IPS-18c (cell line): ENCODE measurements around the gene FZR1.
A peak's percentile ranks its signal among the peaks of the same experiment; 100 is the strongest.

Experiments
- H3K4me3 ChIP-seq: 2 replicates; pipeline ENCODE4 v1.7.0; 2013; ENCODE audit warnings: low read depth, mild to moderate bottlenecking, low read length, moderate library complexity; ENCODE audit not compliant: insufficient read depth
- H3K9me3 ChIP-seq: one replicate; pipeline ENCODE4 v1.6.1; 2013; ENCODE audit warnings: mild to moderate bottlenecking, low read length, moderate library complexity; ENCODE audit not compliant: control insufficient read depth, insufficient read depth

The FZR1 gene

DNA sequence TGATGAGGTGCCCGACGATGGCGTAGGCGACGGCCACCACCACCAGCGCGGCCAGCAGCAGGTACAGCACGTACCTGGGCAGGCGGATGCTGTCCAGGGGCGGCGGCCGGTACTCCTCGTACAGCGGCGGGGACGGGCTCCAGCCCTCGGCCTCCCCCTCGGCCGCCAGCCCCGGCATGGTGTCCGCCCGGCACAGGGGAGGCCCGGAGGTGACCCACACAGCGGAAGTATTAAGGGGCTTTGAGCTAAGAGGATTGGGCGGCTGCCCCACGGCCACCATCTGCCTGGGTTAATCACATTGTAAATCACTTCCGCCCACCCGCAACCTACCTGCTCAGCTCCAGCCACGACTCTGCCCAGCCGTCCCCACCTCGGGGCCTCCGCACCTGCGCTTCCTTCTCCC, 22.9 kb upstream of the FZR1 start, which contains the start of gene SMIM44:
TSS of gene SMIM44 (minus strand) at position 216 of the 403 bp plus-strand sequence. CDS start at position 178, 38 bp downstream.
- Histone ChIP-seq H3K9me3 (no peaks in the 10 kb centered on the region), H3K4me3 (no peak within 1 kb of the TSS)

GRCh38 chr19:3491396-3492119, 14.6 kb upstream of the FZR1 start:
- no peak overlapping the region for H3K4me3 ChIP-seq
- H3K9me3 ChIP-seq = no peaks in the 10 kb centered on the region

DNA sequence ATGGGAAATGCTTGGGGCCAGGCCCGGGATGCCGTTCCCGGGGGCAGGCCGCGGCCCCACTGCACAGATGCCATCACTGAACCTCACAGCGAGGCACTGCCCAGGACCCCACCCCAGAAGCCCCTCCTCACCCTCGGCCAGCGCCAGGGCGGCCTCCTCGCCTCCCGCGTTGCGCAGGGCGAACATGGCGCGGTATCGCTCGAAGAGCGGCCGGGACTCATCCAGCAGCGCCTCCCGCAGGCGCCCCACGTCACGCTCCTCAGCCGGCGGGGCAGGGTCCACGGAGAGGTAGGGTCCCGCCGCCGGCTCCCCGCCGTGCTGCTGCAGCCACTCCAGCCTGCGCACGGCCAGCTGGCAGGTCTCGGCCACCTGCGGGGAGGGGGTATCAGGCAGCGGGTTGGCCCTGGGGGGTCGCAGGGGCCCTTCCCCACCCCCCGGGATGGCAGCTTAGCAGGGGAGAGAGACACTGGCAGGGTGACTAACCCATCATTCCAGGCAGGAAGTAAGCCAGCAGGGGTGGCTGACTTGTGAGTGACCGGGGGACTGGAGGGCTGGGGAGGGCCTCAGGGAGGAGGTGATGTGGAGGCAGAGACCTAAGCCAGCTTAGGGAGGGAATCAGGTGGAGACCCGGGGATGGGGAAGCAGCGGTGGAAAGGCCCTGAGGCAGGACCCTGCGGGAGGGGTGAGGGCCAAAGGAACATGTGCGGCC, 13.8 kb upstream of the FZR1 start:
- no peak overlapping the region for H3K4me3 ChIP-seq

DNA sequence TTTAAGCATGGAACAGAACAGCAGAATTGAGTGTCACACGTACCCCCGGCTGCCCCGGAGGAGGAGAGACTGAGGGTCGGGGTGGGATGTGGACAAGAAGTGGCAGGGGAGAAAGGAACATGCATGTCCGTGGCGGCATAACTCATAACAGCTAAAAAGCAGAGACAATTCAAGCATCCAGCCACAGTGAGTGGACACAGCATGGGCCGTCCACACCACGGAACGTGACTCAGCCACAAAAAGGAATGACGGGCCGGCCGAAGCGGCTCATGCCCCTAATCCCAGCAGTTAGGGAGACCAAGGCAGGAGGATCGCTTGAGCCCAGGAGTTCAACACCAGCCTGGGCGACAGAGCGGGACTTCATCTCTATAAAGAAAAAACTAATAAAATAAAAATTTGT, 13.2 kb upstream of the FZR1 start:
- Histone ChIP-seq H3K9me3 (no peaks in the 10 kb centered on the region), H3K4me3 (no peak overlapping the region)

More for the DNA sequence above, 13.8 kb upstream of the FZR1 start:
- no peaks in the 10 kb centered on the region for H3K9me3 ChIP-seq

DNA sequence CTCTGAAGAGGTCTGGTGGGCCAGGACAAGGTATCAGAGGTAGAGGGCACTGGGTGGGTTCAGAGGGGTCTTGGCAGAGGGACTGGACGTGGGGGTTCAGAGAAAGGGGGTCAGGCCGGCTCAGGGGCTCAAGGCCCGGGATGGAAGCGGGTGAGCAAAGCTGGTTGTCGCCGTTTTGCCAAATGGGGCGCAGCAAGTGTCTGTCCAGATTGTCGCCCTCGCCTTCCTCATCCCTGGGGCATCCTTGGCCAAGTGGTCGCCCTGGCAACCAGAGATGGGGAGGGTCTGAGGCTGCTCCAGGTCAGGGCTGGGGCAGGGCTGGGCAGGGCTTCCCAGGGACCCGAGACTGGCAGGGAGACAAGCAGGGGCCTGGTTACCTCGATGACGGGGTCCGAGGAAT, 12.5 kb upstream of the FZR1 start:
- H3K9me3 ChIP-seq = no peaks in the 10 kb centered on the region

DNA sequence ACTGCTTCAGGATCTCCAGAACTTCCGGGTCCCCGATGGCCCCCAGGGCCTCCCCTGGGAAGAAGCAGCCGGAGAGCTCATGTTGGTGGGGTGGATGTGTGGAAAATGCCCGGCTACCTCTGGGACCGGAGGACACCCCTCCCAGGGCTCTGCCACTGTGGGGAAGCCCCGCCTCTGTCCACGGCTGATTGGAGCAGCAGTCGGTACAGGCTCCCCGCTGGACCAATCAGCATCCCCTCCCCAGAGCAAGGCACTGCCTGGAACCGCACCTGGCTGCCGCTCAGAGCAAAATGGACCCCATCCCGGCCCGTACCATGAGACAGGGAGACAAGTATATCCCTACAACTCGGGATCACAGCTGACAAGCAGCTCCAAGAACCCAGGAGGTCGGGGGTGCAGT, 12.1 kb upstream of the FZR1 start:
- Histone ChIP-seq H3K4me3 (no peak overlapping the region), H3K9me3 (no peaks in the 10 kb centered on the region)

More for the DNA sequence above, 12.5 kb upstream of the FZR1 start:
- no peak overlapping the region for H3K4me3 ChIP-seq

DNA sequence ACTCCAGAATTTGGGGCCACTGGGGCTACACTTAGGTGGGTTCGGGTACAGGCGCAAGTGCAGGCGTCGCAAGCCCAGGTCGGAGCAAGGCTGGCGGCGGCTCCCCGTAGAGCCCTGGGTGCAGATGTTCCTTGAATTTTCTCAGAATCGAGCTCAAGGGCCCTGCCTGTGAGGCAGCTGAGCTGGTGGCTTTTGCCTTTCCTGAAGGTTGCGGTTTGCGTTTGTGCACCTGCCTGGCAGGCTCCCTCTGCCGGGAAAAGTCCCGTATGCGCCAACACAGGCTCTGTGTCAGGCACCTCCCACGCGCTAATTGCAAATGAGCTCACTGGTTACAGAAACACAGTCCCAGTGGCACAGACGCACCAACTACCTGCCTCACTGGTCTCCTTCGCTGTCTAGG, 11.6 kb upstream of the FZR1 start:
- Histone ChIP-seq H3K9me3 (no peaks in the 10 kb centered on the region), H3K4me3 (no peak overlapping the region)

- H3K4me3 ChIP-seq = no peak overlapping the region
- no peaks in the 10 kb centered on the region for H3K9me3 ChIP-seq
Observed at GRCh38 chr19:3496392-3497273, 9.5 kb upstream of the FZR1 start.

DNA sequence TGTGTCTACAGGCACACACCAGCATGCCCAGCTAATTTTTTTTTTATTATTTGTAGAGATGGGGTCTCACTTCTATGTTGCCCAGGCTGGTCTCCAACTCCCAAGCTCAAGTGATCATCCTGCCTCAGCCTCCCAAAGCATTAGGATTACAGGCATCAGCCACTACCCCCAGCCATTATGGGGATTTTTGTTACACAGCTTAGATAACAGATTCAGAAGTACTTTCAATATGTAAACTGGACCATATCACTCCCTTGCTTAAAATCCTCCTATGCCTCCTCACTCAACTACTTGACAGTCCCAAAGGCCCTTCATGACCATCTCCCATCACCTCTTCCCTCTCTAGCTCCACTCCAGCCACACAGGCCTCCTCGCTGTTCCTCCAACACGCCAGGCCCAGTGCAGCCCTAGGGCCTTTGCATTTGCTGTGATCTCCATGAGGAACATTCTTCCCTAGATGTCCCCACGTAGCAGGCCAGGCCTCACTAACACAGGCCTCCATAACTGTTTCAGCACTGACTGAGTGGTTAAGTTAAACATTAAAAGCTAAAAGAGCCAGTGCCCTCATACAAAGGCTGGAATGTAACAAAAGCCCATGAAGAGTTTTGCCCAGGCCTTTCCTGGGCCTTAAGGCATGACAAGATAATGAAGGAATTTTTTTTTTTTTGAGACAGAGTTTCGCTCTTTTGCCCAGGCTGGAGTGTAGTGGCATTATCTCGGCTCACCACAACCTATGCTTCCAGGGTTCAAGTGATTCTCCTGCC, 8.2 kb upstream of the FZR1 start:
- Histone ChIP-seq H3K4me3 (no peak overlapping the region), H3K9me3 (no peaks in the 10 kb centered on the region)

- Histone ChIP-seq H3K9me3 (no peaks in the 10 kb centered on the region), H3K4me3 (peak overlapping the region; percentile 77)
Observed at GRCh38 chr19:3499738-3500428, 6.2 kb upstream of the FZR1 start.

GRCh38 chr19:3500429-3501101, 5.5 kb upstream of the FZR1 start, which contains the start of gene DOHH:
Gene DOHH (minus strand): TSS chr19:3500674. CDS start chr19:3496814, 3,860 bp downstream.
- H3K4me3 ChIP-seq = peak within 1 kb of the TSS; percentile 77
- H3K9me3 ChIP-seq = no peaks in the 10 kb centered on the region

GRCh38 chr19:3501780-3502179, 4.3 kb upstream of the FZR1 start:
- no peak overlapping the region for H3K4me3 ChIP-seq
- no peaks in the 10 kb centered on the region for H3K9me3 ChIP-seq

DNA sequence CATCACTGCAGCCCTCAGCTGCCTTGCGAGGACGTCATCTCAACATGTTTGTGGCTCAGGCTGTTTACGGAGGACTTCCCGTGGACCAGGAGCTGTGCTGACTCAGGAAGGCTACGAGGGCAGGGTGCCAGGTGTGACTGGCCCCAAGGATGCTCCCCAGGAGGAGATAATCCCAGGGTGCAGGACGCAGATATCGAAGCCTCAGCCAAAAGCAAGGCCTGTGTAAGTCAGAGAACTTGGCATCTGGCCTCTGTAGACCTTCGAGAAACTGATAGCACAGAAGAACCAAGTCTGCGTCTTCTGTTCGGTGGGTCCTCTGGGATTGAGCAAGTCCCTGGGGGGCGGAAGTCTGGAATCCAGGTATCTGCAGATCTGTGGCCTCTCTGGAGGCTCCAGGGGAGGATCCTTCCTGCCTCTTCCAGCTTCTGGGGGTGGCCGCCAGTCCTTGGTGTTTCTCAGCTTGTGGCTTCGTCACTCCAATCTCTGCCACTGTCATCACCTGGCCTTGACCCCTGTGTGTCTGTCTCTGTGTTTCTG, 3.0 kb upstream of the FZR1 start:
- Histone ChIP-seq H3K4me3 (no peak overlapping the region), H3K9me3 (no peaks in the 10 kb centered on the region)

GRCh38 chr19:3504735-3505134, 1.4 kb upstream of the FZR1 start:
- no peak overlapping the region for H3K4me3 ChIP-seq
- no peaks in the 10 kb centered on the region for H3K9me3 ChIP-seq

DNA sequence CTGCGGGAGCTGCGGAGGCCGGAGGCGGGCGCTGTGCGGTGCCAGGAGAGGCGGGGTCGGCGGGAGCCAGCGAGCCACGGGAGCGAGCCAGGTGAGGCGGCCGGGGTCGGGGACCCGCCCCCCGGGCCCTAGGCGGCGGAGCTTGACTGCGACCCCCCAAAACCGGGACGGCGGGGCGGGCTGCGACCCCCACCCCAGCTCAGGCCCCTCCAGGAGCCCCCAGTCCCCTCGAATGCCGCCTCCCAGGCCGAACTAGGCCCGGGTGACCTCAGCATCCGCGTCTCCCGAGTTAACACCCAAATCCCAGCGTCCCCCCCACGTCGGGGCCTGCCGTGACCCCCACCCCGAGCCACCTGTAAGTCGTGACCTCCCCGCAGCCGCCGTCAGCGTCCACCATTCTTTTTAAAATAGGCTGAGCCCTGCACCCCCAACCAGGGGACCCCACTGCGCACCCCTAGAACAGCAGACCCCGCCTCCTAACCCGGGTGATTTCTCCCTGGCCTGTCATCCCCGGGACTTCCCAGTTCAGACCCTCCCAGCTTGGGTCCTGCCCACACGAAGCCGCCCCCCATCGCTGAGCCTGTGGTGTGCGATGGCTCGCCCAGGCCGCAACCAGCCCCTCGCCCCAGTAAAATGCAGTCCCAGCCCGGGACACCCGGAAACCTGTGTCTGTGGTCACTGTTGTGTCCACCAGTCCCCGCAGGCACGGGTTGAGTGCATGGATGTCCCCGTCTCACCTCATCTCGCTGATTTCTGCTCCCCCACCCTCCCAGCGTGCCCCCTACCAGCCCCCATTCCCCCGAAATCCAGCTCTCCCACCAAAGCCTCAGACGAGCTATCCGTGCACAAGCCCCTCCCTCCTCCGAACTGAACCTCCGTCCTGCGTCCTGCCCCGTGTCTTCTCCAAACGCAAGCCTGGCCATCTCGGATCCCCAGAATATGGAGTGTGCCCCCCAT, 551 bp downstream of the FZR1 start:
- H3K4me3 ChIP-seq = peak overlapping the region; percentile 85
- no peaks in the 10 kb centered on the region for H3K9me3 ChIP-seq
